Chondrocyte (in vitro differentiated cells): Measurements from ENCODE around the gene SLC6A6. TPM values are rescaled to one million over a fixed set of nuclear protein-coding genes. Genes with fewer than 3 reads are reported as not detected.
A peak's percentile ranks its signal among the peaks of the same experiment; 100 is the strongest.

Experiments used
- DNase-seq: peaks from one replicate; pipeline ENCODE4 v3.0.0; 2021; ENCODE audit warnings: mixed read lengths, low spot score
- H3K27ac Mint-ChIP-seq: one replicate; pipeline ENCODE4 v1.8.0; 2021; ENCODE audit warnings: mild to moderate bottlenecking, moderate library complexity, mixed read lengths; ENCODE audit not compliant: unreplicated experiment
- H3K27me3 Mint-ChIP-seq: 2 replicates; pipeline ENCODE4 v1.8.0; 2021; ENCODE audit warnings: low read depth, mixed read lengths
- H3K36me3 Mint-ChIP-seq: 2 replicates; pipeline ENCODE4 v1.8.0; 2021; ENCODE audit warnings: low read depth, mixed read lengths
- H3K4me1 Mint-ChIP-seq: 2 replicates; pipeline ENCODE4 v1.8.0; 2021; ENCODE audit warnings: low read depth, mild to moderate bottlenecking, mixed read lengths
- H3K4me3 Mint-ChIP-seq: one replicate; pipeline ENCODE4 v1.8.0; 2021; ENCODE audit warnings: mild to moderate bottlenecking, moderate library complexity, mixed read lengths; ENCODE audit not compliant: unreplicated experiment
- H3K9me3 Mint-ChIP-seq: 2 replicates; pipeline ENCODE4 v1.8.0; 2021; ENCODE audit warnings: low read depth, mixed read lengths
- total RNA-seq: library from RNA; stranded (reverse); gene quantifications from 3 replicates; pipeline ENCODE4 v1.2.1, GENCODE V29; 2021
- TF ChIP-seq, protein P1 (sequence below): fragments of 200-600 bp; sonication (generic); IDR thresholded peaks from 2 replicates; pipeline ENCODE4 v1.5.0; 2021; ENCODE audit warnings: antibody characterized with exemption, mild to moderate bottlenecking, moderate library complexity

The SLC6A6 gene
- total RNA-seq, 1 donor from 2014 or later = 46.0 TPM

DNA sequence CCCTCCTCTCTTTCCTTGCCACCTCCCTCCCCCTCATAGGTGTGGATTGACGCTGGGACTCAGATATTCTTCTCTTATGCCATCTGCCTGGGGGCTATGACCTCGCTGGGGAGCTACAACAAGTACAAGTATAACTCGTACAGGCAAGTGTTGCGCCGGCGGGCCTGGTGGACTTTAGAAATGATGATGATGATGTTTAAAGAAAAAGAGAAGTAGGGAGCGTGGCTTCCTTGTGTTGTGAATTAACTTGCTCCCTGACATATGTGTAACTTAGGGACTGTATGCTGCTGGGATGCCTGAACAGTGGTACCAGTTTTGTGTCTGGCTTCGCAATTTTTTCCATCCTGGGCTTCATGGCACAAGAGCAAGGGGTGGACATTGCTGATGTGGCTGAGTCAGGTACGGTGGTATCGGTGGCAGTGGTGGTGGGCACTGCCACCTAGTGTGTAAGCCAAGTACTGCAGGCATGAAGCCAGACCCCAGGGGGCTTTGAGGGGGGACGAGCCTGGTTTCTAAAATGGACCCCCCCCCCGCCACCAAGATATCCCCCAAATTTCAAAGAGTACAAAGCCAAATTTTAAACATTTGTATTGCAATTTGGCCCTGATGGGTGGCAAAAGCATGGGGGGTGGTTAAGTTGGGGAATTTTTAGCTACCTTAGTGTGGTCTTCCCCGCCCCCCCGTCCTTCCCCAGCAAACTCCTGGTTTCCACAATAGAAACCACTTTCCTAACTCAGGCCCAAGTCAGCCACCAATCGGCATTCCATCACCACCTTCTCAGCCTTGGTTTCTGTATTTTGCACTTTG, 65.6 kb downstream of the SLC6A6 start:
- H3K36me3 Mint-ChIP-seq = peaks cover 7% of the 10 kb centered on the region
- DNase-seq = peak; percentile 77
- peaks cover 20% of the 10 kb centered on the region for H3K4me1 Mint-ChIP-seq
- no peaks in the 10 kb centered on the region for H3K27me3 Mint-ChIP-seq
- no peak overlapping the region for H3K27ac Mint-ChIP-seq
- TF ChIP-seq, protein P1, sequence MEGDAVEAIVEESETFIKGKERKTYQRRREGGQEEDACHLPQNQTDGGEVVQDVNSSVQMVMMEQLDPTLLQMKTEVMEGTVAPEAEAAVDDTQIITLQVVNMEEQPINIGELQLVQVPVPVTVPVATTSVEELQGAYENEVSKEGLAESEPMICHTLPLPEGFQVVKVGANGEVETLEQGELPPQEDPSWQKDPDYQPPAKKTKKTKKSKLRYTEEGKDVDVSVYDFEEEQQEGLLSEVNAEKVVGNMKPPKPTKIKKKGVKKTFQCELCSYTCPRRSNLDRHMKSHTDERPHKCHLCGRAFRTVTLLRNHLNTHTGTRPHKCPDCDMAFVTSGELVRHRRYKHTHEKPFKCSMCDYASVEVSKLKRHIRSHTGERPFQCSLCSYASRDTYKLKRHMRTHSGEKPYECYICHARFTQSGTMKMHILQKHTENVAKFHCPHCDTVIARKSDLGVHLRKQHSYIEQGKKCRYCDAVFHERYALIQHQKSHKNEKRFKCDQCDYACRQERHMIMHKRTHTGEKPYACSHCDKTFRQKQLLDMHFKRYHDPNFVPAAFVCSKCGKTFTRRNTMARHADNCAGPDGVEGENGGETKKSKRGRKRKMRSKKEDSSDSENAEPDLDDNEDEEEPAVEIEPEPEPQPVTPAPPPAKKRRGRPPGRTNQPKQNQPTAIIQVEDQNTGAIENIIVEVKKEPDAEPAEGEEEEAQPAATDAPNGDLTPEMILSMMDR = peak; percentile 89
- no peaks in the 10 kb centered on the region for H3K9me3 Mint-ChIP-seq
- H3K4me3 Mint-ChIP-seq = no peak overlapping the region

DNA sequence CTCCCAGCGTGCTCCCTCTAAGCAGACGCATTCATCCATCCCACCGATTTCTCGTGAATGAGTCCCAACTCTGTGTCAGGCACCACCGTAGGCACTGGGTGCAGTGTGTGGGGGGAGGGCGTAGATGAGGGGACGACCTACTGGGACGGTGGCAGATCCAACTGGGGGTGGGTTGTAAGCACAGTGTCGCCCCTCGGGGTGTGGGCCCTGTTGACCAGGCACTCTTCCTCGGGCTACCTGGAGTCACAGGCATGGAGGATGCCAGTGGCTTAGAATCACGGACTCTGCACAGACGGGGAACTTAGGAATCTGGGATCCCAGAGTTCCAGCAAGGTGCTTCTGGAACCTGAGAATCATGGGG, 66.2 kb downstream of the SLC6A6 start:
- Mint-ChIP-seq H3K4me1 (peaks cover 26% of the 10 kb centered on the region), H3K27me3 (no peaks in the 10 kb centered on the region), H3K27ac (no peak overlapping the region), H3K4me3 (no peak overlapping the region), H3K9me3 (no peaks in the 10 kb centered on the region), H3K36me3 (peaks cover 7% of the 10 kb centered on the region)
- no peak for DNase-seq
- TF ChIP-seq, protein P1 = no peak

- TF ChIP-seq, protein P1 = no peak
- Mint-ChIP-seq H3K27me3 (no peaks in the 10 kb centered on the region), H3K36me3 (peaks cover 4% of the 10 kb centered on the region), H3K4me3 (no peak overlapping the region), H3K27ac (no peak overlapping the region), H3K4me1 (peaks cover 32% of the 10 kb centered on the region), H3K9me3 (no peaks in the 10 kb centered on the region)
- DNase-seq = no peak
Observed at GRCh38 chr3:14470461-14470860, 68.1 kb downstream of the SLC6A6 start.

DNA sequence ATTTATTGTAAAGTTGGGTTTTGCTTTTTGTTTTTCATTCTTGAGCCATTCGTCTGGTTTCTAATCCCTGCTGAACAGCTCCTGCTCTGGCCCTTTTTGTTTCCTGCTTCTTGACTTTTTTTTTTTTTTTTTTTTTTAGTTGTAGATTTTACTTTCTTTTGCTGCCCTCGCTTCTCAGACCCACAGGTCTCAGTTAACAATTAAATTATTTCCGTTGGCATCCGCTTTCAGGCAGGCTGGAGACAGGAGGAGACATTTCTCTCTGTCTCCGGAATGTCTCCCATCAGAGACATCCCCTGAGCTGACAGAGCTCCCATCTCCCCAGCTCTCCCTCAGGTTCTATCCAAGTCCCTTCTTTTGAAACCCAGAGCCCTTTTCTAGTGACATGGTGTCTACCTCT, 68.6 kb downstream of the SLC6A6 start:
- peaks cover 4% of the 10 kb centered on the region for H3K36me3 Mint-ChIP-seq
- H3K27me3 Mint-ChIP-seq = no peaks in the 10 kb centered on the region
- TF ChIP-seq, protein P1 = no peak
- H3K27ac Mint-ChIP-seq = no peak overlapping the region
- no peak for DNase-seq
- no peak overlapping the region for H3K4me3 Mint-ChIP-seq
- no peaks in the 10 kb centered on the region for H3K9me3 Mint-ChIP-seq
- peaks cover 32% of the 10 kb centered on the region for H3K4me1 Mint-ChIP-seq

- H3K4me3 Mint-ChIP-seq = no peak overlapping the region
- no peaks in the 10 kb centered on the region for H3K27me3 Mint-ChIP-seq
- H3K4me1 Mint-ChIP-seq = peaks cover 32% of the 10 kb centered on the region
- DNase-seq = peak; percentile 51
- TF ChIP-seq, protein P1 = no peak
- no peak overlapping the region for H3K27ac Mint-ChIP-seq
- H3K9me3 Mint-ChIP-seq = no peaks in the 10 kb centered on the region
- peaks cover 5% of the 10 kb centered on the region for H3K36me3 Mint-ChIP-seq
Observed at GRCh38 chr3:14471690-14472089, 69.3 kb downstream of the SLC6A6 start.
